ENCODE measurements around the gene CWC15. TPM values are rescaled to one million over a fixed set of nuclear protein-coding genes. Genes with fewer than 3 reads are reported as not detected.

Gene CWC15
- total and polyA plus RNA-seq, 4 donors = 51.8 to 114 (median 107) TPM

DNA sequence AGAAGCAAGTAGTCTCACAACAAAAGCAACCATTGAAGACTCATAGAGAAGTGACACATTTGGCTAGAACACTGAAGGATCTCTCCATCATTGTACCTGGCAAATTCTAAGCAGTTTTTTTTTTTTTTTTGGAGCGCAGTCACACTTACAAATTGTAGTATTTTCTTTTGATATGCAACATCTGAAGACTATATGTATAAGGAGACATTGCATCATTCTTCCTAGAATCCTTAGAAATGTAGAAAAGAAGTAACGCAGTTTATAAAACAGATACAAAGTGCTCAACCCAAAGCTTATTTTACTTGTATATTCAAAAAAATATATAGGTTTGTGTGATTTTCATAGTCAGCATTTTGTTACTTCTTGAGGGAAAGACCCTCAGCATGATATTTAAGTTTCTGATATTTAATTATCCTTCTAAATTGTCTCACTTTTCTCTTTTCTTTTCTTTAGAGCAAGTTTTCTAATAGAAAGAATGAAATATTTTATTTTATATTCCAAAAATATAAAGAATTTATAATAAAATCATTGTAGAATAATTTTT, 20.1 kb upstream of the CWC15 start:
- no CpG with 5 or more reads among the region's 2 CpGs for WGBS (ENCODE audit: insufficient coverage)
- H3K27me3 ChIP-seq (ENCODE audit: control insufficient read depth, insufficient read depth, low read length) = no peaks in the 10 kb centered on the region
- peaks cover 9% of the 10 kb centered on the region for H3K36me3 ChIP-seq (ENCODE audit: control insufficient read depth, insufficient read depth, low read length)
- no peak overlapping the region for H3K27ac ChIP-seq (ENCODE audit: low read depth, low read length)
- no peaks in the 10 kb centered on the region for H3K9me3 ChIP-seq (ENCODE audit: control insufficient read depth, insufficient read depth, low read length)
- H3K4me3 ChIP-seq (ENCODE audit: low read depth, low read length) = no peak overlapping the region
- DNase-seq (ENCODE audit: low read depth in 4 of 6, low spot score in 6 of 6) = no peak
- no peaks in the 10 kb centered on the region for H3K4me1 ChIP-seq (ENCODE audit: control insufficient read depth, insufficient read depth, low read length)

DNA sequence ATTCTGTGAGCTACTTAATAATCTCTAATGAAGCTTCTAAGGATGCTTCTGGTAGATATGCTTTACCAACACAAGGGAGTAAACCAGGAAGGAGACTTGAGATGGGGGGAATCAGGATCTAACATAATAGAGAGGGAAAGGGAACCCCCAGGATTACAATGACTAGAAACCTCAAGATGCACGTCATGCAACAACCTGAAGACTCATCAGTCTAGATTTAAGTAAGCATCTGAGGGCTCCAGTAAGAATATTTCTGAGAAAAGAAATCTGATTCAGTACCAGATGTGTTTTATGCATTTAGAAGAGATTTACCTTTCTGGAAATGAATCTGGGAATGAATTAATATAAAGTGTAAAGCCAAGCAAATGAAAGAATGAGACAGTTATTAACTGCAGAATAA, 15.4 kb upstream of the CWC15 start:
- WGBS (ENCODE audit: insufficient coverage) = no CpG with 5 or more reads among the region's 1 CpG
- Histone ChIP-seq H3K4me3 (ENCODE audit: low read depth, low read length) (no peak overlapping the region), H3K9me3 (ENCODE audit: control insufficient read depth, insufficient read depth, low read length) (no peaks in the 10 kb centered on the region), H3K36me3 (ENCODE audit: control insufficient read depth, insufficient read depth, low read length) (no peaks in the 10 kb centered on the region), H3K4me1 (ENCODE audit: control insufficient read depth, insufficient read depth, low read length) (no peaks in the 10 kb centered on the region), H3K27me3 (ENCODE audit: control insufficient read depth, insufficient read depth, low read length) (no peaks in the 10 kb centered on the region), H3K27ac (ENCODE audit: low read depth, low read length) (no peak overlapping the region)
- DNase-seq (ENCODE audit: low read depth in 4 of 6, low spot score in 6 of 6) = no peak

DNA sequence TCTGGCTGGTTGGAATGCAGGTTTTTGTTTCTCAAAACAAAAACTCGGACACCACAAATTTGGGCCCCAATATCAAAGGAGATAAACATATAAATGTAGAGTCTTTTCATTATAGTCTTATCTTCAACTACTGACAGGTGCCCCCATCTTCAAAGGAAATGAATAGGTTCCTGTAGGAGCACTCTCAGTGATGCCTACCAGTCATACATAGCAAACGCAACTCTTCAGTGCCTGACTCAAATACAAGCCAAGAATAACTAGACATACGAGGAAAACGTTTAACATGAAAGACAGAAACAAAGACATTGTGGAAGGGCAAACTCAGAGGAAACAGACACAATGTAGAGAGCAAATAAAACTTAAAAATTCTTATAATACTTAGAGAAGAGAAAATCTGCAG, 14.0 kb upstream of the CWC15 start:
- Histone ChIP-seq H3K4me1 (ENCODE audit: control insufficient read depth, insufficient read depth, low read length) (no peaks in the 10 kb centered on the region), H3K27me3 (ENCODE audit: control insufficient read depth, insufficient read depth, low read length) (no peaks in the 10 kb centered on the region), H3K9me3 (ENCODE audit: control insufficient read depth, insufficient read depth, low read length) (no peaks in the 10 kb centered on the region), H3K36me3 (ENCODE audit: control insufficient read depth, insufficient read depth, low read length) (no peaks in the 10 kb centered on the region), H3K27ac (ENCODE audit: low read depth, low read length) (no peak overlapping the region), H3K4me3 (ENCODE audit: low read depth, low read length) (no peak overlapping the region)
- no CpG with 5 or more reads among the region's 4 CpGs for WGBS (ENCODE audit: insufficient coverage)
- no peak for DNase-seq (ENCODE audit: low read depth in 4 of 6, low spot score in 6 of 6)

DNA sequence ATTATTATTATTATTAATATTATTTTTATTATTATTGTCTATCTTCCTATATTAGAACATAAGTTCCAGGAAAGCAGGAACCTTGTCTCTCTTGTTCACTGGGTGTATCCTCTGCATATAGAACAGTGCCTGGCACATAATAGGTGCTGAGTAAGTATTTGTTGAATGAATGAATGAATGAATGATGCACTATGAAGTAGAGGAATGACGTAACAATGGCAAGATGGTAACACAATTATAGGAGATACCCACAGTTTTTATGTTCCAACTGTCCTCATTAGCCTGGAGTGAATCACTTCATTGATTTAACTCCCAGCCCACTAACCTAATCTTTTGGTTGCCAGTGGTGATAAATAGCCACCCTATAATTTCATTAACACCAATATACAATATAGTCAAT, 2.2 kb upstream of the CWC15 start:
- Histone ChIP-seq H3K27ac (ENCODE audit: low read depth, low read length) (no peak overlapping the region), H3K27me3 (ENCODE audit: control insufficient read depth, insufficient read depth, low read length) (no peaks in the 10 kb centered on the region), H3K4me1 (ENCODE audit: control insufficient read depth, insufficient read depth, low read length) (no peaks in the 10 kb centered on the region), H3K9me3 (ENCODE audit: control insufficient read depth, insufficient read depth, low read length) (no peaks in the 10 kb centered on the region), H3K36me3 (ENCODE audit: control insufficient read depth, insufficient read depth, low read length) (peaks cover 7% of the 10 kb centered on the region), H3K4me3 (ENCODE audit: low read depth, low read length) (no peak overlapping the region)
- WGBS (ENCODE audit: insufficient coverage) = no CpG with 5 or more reads among the region's 1 CpG
- DNase-seq (ENCODE audit: low read depth in 4 of 6, low spot score in 6 of 6) = no peak

DNA sequence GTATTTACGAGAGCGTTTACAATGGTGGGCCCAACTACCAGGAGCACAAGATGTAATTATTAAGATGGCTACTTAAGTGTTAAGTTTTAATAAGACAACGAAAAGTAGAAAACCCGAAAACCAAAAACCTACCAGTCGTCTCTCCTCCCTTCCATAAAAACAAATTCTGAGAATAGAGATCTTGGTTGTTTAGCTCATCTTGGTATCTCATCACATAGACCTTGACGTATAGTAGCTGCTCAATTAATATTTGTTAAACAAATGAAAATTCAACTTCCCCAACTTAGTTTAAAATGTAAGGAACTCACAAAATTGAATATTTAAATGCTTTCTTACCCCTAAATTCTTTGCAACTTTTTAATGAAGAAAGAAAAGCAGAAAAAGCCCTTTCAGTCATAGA, 822 bp upstream of the CWC15 start:
- Histone ChIP-seq H3K27ac (ENCODE audit: low read depth, low read length) (no peak overlapping the region), H3K9me3 (ENCODE audit: control insufficient read depth, insufficient read depth, low read length) (no peaks in the 10 kb centered on the region), H3K4me3 (ENCODE audit: low read depth, low read length) (peak overlapping the region; percentile 92), H3K27me3 (ENCODE audit: control insufficient read depth, insufficient read depth, low read length) (no peaks in the 10 kb centered on the region), H3K36me3 (ENCODE audit: control insufficient read depth, insufficient read depth, low read length) (peaks cover 8% of the 10 kb centered on the region), H3K4me1 (ENCODE audit: control insufficient read depth, insufficient read depth, low read length) (no peaks in the 10 kb centered on the region)
- WGBS (ENCODE audit: insufficient coverage) = no CpG with 5 or more reads among the region's 6 CpGs
- DNase-seq (ENCODE audit: low read depth in 4 of 6, low spot score in 6 of 6) = no peak

DNA sequence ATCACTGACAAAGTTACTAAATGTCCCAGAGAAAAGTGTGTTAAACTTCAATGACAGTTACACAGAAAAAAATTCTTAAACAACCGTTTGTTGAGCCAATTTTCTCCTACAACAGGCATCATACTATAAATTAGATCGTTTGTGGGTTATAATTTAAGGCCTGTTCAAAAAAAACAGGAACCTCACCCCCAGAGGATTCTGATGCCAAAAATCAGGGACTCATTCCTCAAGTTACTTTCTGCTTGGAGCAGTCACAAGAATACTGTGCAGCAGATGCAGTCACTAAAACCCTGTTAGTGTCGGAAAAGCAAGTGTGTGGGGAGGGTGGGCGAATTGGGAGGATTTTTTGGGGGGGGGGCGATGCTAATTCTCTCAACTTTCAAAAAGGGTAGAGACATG, 657 bp downstream of the CWC15 start:
- WGBS (ENCODE audit: insufficient coverage) = no CpG with 5 or more reads among the region's 5 CpGs
- H3K4me1 ChIP-seq (ENCODE audit: control insufficient read depth, insufficient read depth, low read length) = no peaks in the 10 kb centered on the region
- peak overlapping the region; percentile 92 for H3K4me3 ChIP-seq (ENCODE audit: low read depth, low read length)
- DNase-seq (ENCODE audit: low read depth in 4 of 6, low spot score in 6 of 6) = no peak
- H3K27me3 ChIP-seq (ENCODE audit: control insufficient read depth, insufficient read depth, low read length) = no peaks in the 10 kb centered on the region
- H3K9me3 ChIP-seq (ENCODE audit: control insufficient read depth, insufficient read depth, low read length) = no peaks in the 10 kb centered on the region
- peaks cover 14% of the 10 kb centered on the region for H3K36me3 ChIP-seq (ENCODE audit: control insufficient read depth, insufficient read depth, low read length)
- H3K27ac ChIP-seq (ENCODE audit: low read depth, low read length) = no peak overlapping the region

DNA sequence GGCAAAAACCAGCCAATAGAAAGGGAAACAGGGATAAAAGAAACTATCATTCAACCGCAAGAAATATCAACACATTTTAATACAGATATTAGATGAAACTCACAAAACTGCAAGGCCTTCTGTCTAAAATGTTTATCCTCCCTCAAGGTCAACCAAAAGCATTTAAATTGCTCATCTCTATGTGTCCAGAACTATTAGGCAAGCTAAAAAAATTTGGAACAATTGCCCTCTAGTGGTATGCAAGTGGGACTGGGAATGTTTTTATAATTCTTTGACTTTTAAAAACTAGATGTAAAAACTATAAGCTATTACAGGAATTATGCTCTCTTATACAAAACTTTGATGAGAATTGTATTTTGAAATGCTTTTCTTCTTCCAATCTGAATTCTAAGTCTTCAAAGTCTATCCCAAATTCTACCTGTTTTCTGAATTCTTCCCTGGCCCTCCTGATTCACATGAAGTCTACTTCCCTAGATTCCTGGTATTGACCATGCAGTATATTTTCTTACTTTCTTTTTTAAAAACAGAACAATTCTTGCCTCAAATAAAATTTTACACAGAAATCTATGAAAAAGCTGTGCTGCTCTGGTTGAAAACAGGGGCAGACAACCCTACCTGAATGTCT, 4.9 kb downstream of the CWC15 start:
- Histone ChIP-seq H3K27ac (ENCODE audit: low read depth, low read length) (no peak overlapping the region), H3K36me3 (ENCODE audit: control insufficient read depth, insufficient read depth, low read length) (peaks cover 33% of the 10 kb centered on the region), H3K4me3 (ENCODE audit: low read depth, low read length) (no peak overlapping the region), H3K9me3 (ENCODE audit: control insufficient read depth, insufficient read depth, low read length) (no peaks in the 10 kb centered on the region), H3K4me1 (ENCODE audit: control insufficient read depth, insufficient read depth, low read length) (no peaks in the 10 kb centered on the region), H3K27me3 (ENCODE audit: control insufficient read depth, insufficient read depth, low read length) (no peaks in the 10 kb centered on the region)
- peak in 2 of 6 donors; percentile 33 to 39 for DNase-seq (ENCODE audit: low read depth in 4 of 6, low spot score in 6 of 6)
- 100% methylated on average over 1 of the region's 1 CpG for WGBS (ENCODE audit: insufficient coverage)

DNA sequence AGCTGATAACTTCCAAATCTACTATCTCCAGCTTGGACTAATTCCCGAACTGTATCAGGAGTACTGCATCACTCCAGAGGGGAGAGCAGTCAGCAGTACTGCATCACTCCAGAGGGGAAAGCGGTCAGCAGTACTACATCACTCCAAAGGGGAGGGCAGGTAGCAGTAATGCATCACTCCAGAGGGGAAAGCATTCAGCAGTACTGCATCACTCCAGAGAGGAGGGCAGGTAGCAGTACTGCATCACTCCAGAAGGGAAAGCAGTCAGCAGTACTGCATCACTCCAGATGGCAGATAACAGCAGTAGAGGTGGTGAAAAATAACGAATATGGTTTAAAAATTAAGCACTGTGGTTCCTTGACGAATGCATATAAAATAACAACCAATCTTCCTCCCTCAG, 8.4 kb downstream of the CWC15 start:
- Histone ChIP-seq H3K4me1 (ENCODE audit: control insufficient read depth, insufficient read depth, low read length) (no peaks in the 10 kb centered on the region), H3K4me3 (ENCODE audit: low read depth, low read length) (no peak overlapping the region), H3K27ac (ENCODE audit: low read depth, low read length) (no peak overlapping the region), H3K27me3 (ENCODE audit: control insufficient read depth, insufficient read depth, low read length) (no peaks in the 10 kb centered on the region), H3K36me3 (ENCODE audit: control insufficient read depth, insufficient read depth, low read length) (peaks cover 38% of the 10 kb centered on the region), H3K9me3 (ENCODE audit: control insufficient read depth, insufficient read depth, low read length) (no peaks in the 10 kb centered on the region)
- no peak for DNase-seq (ENCODE audit: low read depth in 4 of 6, low spot score in 6 of 6)
- 90% methylated on average over 2 of the region's 4 CpGs for WGBS (ENCODE audit: insufficient coverage)

DNA sequence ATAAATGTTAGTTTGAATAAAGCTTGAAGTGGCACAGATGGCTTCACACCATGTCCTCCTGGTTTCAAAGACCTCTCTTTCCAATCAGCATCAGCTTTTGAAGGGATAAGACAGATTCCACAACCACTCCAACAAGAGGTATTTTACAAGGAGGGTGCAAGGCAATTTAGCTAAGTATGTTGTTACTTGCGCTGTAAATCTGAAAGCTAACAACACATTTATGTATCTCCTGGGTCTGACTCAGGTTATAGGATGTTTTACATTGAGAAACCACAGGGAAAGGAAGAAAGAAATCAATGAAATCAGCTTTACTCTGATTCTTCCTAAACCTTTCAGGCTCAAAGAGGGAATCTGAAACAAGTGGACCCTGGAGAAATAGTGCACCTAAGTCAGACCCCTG, 12.1 kb downstream of the CWC15 start:
- H3K36me3 ChIP-seq (ENCODE audit: control insufficient read depth, insufficient read depth, low read length) = peaks cover 36% of the 10 kb centered on the region

DNA sequence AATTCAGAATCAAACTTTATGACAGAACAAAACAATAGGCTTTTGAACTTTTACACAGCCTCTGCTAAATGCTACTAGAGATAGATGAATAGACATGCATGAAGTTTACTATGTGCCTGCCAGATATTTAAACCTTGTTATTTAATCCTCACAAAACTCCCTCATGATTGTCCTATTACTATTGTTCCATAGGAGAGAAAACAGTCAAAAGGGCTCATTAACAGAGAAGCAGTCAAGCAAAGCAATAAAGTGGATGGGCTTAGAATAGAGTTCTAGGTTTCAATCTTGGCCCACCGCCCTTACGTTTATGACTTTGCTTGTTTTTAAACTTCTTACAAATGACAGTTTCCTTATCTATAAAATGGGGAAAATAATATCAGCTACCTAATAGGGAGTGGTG, 12.9 kb downstream of the CWC15 start:
- Histone ChIP-seq H3K4me1 (ENCODE audit: control insufficient read depth, insufficient read depth, low read length) (no peaks in the 10 kb centered on the region), H3K36me3 (ENCODE audit: control insufficient read depth, insufficient read depth, low read length) (peaks cover 30% of the 10 kb centered on the region), H3K27ac (ENCODE audit: low read depth, low read length) (no peak overlapping the region), H3K9me3 (ENCODE audit: control insufficient read depth, insufficient read depth, low read length) (no peaks in the 10 kb centered on the region), H3K27me3 (ENCODE audit: control insufficient read depth, insufficient read depth, low read length) (no peaks in the 10 kb centered on the region), H3K4me3 (ENCODE audit: low read depth, low read length) (no peak overlapping the region)
- no peak for DNase-seq (ENCODE audit: low read depth in 4 of 6, low spot score in 6 of 6)
- no CpG with 5 or more reads among the region's 2 CpGs for WGBS (ENCODE audit: insufficient coverage)

More for the DNA sequence above, 12.1 kb downstream of the CWC15 start:
- Histone ChIP-seq H3K9me3 (ENCODE audit: control insufficient read depth, insufficient read depth, low read length) (no peaks in the 10 kb centered on the region), H3K27ac (ENCODE audit: low read depth, low read length) (no peak overlapping the region), H3K4me3 (ENCODE audit: low read depth, low read length) (no peak overlapping the region), H3K27me3 (ENCODE audit: control insufficient read depth, insufficient read depth, low read length) (no peaks in the 10 kb centered on the region), H3K4me1 (ENCODE audit: control insufficient read depth, insufficient read depth, low read length) (no peaks in the 10 kb centered on the region)
- WGBS (ENCODE audit: insufficient coverage) = no CpG with 5 or more reads among the region's 1 CpG
- DNase-seq (ENCODE audit: low read depth in 4 of 6, low spot score in 6 of 6) = no peak

Measured in spinal cord (tissue), 10 donors.